ENCODE results near the gene ZDHHC8.

Gene ZDHHC8

GRCh38 chr22:20130319-20130718 is 1.3 kb upstream of the ZDHHC8 start:
- no peak for DNase-seq (ENCODE audit: low read depth in 2 of 2)

DNA sequence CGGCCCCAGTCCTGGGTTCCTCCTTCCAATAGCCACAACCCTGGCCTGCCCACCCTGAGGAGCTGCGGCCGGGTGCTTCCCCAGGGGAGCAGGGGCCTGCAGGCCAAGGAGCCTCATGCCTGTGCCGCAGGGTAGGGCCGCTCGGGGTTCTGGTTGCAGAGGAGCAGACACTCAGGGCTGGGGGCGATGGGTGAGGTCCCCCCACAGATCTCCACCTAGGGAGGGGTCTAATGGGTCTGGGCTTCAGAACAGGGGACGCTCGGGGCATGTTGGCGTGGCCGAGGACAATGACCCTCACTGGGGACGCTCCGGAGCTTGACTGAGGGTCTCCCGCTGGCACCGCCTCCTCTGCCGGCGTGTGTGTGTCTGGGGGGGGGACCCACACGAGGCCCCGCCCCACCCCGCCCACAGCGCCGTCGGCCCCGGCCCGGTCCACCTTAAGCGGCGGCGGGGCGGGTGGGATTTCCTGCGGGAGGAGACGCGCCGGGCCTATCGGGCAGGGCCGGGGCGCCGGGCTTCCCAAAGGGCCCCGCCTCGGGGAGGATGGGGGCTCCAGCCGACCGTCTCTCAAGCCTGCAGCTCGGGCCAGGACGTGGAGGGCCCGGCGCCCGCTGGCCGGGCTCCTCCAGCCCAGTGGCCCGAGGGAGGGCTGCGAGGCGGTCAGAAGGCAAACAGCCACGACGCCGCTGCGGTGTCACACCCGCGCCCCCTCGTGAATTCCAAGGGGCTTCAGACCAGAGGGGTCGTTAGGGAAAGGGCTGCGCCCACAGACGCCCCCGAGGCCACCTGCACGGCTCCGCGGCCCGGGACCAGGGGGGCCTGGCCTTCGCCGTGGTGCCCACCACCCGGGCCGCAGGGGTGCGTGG is 640 bp upstream of the ZDHHC8 start:
- DNase-seq (ENCODE audit: low read depth in 2 of 2), result peak; percentile 59 to 79

GRCh38 chr22:20131859-20132685 is 468 bp downstream of the ZDHHC8 start:
- DNase-seq (ENCODE audit: low read depth in 2 of 2), result no peak

DNA sequence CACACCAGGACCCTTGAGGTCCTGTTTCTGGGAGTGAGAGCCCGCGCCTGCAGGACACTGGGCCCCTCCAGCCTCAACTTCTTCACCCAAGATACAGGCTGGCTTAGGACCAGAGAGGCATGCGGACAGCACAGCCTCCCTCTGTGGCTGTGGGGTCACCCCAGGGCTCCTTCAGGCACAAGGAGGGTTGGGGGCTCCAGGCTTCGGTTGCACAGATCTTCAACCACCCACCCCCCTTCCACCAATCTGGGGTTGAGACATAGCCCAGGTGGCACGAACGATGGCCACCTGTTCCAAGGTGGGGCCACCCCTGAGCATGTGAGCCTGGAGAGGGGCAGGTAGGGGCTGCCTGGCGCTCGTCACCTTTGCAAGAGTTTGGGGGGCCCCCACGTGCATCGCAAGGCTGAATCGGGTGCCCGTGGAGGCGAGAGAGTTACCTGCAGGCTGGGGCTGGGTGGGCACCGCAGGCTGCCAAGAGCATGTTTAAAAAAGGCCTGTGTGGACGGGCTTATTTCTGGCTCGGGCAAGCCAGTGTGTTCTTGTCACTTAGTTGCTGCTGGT is 1.2 kb downstream of the ZDHHC8 start:
- DNase-seq (ENCODE audit: low read depth in 2 of 2), result no peak

- no peak for DNase-seq (ENCODE audit: low read depth in 2 of 2)
These were observed 2.4 kb downstream of the ZDHHC8 start for GRCh38 chr22:20133930-20134549.

GRCh38 chr22:20135265-20135664 is 3.7 kb downstream of the ZDHHC8 start:
- no peak for DNase-seq (ENCODE audit: low read depth in 2 of 2)

- DNase-seq (ENCODE audit: low read depth in 2 of 2), result no peak
These were observed 4.4 kb downstream of the ZDHHC8 start for GRCh38 chr22:20135806-20136602.

DNA sequence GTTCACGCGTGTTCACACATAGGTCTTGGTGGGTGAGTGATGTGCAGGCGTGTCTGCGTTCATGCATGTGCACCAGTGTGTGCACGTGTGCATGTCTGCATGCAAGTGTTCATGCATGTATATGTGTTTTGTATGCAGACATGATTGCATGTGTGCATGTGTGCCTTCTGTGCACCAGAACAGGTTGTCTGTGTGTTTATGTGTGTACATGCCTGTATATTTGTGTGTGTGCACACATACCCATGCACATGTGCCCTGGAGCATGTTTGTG is 4.9 kb downstream of the ZDHHC8 start:
- no peak for DNase-seq (ENCODE audit: low read depth in 2 of 2)

GRCh38 chr22:20137113-20137512 is 5.5 kb downstream of the ZDHHC8 start:
- DNase-seq (ENCODE audit: low read depth in 2 of 2), result no peak

DNA sequence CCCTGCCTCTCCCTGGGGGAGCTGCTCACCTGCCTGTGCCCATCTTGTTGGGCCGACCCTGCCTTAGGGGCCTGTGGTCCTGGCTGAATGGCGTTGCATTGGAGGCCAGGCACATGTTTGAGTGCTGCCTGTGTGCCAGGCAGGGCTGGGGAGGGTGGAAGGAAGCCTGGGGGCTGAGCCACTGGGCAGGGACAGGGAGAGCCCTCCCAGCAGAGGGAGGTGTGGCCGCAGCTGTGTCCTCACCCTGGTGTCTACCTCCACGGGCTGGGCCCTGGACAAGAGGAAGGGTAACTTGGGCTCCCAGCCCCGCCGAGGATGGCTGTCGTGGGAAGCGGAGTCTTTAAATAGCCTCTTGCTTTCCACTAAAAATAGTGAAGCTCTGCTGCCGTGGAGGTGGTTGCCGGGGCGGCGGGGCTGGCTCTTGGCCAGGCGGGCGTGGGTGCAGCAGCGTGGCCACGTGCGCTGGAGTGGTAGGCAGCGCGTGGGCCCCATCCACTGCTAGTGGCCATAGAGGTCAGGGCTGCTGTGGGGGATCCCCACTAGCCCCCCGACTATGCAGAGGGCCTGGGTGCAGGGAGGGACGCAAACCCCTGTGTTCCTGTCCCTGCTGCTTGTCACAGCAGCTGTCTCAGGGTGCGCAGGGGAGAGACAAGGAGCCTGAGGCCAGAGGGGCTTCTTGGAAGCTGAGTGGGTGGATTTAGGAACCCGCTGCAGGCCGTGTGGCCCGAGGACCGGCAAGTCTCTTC is 6.2 kb downstream of the ZDHHC8 start:
- no peak for DNase-seq (ENCODE audit: low read depth in 2 of 2)

DNA sequence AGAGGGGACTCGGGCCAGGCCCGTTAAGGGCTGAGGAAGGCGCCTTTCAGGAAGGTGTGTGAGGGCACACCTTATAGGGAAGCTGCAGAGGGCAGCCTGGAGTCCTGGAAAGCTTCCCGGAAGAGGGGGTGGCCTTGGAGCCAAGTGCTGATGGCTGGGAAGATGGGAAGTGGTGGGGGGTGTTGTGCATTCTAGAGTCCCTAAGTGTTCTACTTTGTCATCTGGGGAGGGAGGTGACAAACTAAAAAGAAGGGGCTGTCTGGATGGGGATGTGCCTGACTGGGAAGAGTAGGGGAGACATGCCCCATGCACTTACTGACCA is 6.8 kb downstream of the ZDHHC8 start:
- no peak for DNase-seq (ENCODE audit: low read depth in 2 of 2)

DNA sequence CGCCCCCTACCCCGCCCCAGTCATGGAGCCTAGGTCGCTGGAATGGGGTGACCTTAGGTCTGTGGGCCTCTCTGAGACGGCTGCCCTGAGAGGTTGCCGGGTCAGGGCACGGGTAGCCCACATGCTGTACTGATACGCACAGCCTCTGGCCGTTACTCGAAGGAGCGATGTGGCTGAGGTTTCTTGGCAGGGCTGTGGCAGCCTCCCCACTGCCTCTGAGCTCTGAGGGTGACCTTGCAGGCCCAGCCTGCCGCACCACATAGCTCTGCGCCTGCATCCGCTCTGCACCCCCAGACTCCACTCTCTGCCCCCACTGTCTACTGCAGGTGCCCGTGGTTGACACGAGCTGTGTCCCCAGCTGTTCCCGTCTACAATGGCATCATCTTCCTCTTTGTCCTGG is 7.3 kb downstream of the ZDHHC8 start:
- DNase-seq (ENCODE audit: low read depth in 2 of 2), result no peak

DNA sequence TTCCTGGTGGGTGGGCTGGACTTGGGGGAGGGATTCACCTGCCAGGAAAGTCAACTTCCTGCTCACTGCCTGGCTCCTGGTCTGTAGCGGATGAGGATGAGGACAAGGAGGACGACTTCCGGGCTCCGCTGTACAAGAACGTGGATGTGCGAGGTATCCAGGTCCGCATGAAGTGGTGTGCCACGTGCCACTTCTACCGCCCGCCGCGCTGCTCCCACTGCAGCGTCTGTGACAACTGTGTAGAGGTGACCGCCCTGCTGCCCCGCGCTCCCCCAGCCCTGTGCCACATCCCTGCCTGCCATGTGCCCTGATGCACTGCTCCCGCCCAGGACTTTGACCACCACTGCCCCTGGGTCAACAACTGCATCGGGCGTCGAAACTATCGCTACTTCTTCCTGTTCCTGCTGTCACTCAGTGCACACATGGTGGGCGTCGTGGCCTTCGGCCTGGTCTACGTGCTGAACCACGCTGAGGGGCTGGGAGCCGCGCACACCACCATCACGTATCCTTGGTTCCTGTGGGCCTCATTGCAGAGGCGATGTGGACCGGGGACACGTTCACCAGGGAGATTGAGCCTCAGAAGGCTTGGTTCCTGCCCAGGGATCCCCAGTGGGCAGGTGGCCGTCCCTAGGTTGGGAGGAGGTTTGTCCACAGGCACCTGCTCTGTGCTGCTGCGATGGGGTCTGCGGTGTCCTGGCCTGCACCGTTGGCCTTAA is 7.9 kb downstream of the ZDHHC8 start:
- DNase-seq (ENCODE audit: low read depth in 2 of 2), result no peak

- no peak for DNase-seq (ENCODE audit: low read depth in 2 of 2)
These were observed 8.5 kb downstream of the ZDHHC8 start for GRCh38 chr22:20140107-20140445.

DNA sequence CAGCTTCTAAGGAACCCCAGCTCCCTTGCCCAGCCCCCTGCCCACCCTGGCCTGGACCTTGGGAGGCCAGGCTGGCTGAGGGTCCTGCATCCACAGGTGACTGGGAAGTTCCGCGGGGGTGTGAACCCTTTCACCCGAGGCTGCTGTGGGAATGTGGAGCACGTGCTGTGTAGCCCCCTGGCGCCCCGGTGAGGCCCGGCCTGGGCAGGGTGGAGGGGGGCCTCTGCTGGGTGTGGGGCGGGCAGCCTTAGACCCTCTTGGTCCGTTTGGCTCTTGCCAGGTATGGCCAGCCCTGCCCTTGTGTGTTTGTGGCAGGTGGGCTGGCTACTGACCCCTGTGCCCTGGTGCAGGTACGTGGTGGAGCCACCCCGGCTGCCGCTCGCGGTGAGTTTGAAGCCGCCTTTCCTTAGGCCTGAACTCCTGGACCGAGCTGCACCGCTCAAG is 8.9 kb downstream of the ZDHHC8 start:
- DNase-seq (ENCODE audit: low read depth in 2 of 2), result no peak

DNA sequence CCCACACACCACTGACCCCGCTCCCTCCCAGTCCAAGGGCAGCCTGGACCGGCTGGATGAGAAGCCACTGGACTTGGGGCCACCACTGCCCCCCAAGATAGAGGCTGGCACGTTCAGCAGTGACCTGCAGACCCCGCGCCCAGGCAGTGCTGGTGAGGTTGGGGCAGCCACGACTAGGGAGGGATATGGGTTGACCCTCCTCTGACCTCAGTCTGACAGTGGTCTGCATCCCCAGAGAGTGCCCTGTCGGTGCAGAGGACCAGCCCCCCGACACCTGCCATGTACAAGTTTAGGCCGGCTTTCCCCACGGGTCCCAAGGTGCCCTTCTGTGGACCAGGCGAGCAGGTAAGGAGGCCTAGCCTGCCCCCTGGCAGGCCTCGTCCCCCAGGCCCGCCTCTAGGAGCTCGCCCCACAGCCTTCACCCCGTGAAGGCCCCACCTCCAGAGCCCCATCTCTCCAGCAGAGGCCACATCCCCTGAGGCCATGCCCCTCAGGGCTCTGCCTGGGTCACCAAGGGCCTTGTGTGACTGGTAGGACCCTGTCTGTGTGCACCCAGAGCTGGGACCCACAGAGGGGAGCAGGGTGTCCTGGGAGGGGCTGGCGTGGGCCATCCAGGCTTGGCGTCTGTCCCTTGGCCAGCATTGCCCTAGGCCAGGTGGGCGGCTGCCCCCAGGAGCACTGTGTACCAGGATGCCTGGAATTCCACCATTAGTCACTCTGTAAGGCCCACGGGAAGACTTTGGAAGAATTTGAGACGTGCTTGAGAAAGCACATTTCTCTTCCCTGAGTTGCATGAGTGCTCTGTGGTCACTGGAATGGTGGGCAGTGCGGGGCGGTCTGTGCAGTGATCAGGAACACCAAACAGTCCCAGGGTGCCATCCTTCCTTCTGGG is 9.8 kb downstream of the ZDHHC8 start:
- DNase-seq (ENCODE audit: low read depth in 2 of 2), result no peak

GRCh38 chr22:20142711-20143621 is 11.4 kb downstream of the ZDHHC8 start:
- no peak for DNase-seq (ENCODE audit: low read depth in 2 of 2)

DNA sequence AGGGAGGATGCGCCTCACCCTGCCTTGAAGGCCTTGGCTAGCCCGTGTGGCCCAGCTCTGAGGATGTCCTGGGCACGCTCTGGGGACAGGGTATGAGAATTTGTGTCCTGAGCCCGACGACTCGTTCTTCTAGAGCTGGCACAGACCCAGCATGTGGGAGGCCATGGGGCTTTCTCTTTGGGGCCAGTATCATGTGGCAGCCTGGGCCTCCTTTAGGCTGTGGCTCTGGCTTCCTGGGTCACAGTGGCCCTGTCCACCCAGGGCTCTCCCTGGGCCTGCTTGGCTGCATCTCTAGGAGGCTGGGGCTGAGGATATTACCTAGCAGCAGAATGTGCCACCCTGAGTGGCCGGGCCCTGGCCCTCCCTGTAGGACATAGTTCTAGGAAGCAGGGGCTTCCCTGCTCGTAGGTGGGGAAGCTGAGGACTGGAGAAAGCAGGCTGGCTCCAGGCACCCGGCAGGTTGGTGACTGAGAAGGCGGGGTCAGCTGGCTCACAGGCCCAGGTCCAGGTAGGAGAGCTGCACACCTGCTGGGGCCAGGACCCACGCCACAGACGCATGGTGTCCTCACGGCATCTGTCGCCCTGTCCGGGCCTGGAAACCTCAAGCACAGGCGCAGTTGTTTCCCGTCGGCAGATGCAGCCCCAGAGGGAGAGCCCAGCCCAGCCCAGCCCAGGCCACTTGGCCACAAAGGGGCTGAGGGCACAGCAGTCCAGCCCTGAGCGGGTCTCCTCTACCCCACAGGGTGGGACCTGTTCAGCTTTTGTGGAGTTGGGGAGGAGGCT is 12.5 kb downstream of the ZDHHC8 start:
- no peak for DNase-seq (ENCODE audit: low read depth in 2 of 2)

All from stimulated activated CD8-positive, alpha-beta memory T cell treated with anti-CD3 and anti-CD28 coated beads, Interleukin-7, amount 100 ng/mL, for 4 hours (primary cell).